ENCODE measurements around the gene C2CD3. TPM values are rescaled to one million over a fixed set of nuclear protein-coding genes. Genes with fewer than 3 reads are reported as not detected.
"Not testable (repeated sequence)": the region's sequence is repeated elsewhere in the genome, so short reads cannot be mapped to it uniquely, and the experiment has no call there.

The C2CD3 gene
- total RNA-seq, 1 donor from 2014 or later: 18.0 TPM

DNA sequence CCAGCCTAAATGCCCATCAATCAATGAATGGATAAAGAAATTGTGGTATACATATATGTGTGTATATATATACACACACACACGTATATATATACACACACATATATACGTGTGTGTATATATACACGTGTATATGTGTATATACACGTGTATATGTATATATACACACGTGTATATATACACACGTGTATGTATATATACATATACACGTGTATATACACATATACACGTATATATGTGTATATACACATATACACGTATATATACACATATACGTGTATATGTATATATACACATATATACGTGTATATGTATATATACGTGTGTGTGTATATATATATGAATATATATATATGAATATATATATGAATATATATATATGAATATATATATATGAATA, 54.1 kb downstream of the C2CD3 start:
- no peak for DNase-seq (ENCODE audit: low spot score)

DNA sequence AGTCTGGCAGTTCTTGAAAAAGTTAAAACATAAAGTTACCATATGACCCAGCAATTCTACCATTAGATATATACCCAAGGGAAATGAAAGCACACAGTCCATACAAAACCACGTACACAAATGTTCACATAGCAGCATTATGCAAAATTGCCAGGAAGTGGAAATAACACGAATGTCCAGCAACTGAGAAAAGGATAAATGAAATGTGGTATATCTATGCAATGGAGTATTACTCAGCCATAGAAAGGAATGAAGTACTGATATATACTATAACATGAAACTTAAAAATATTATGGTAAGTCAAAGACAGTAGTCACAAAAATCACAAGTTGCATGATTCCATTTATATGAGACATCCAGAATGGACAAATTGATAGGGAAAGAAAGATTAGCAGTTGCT, 57.9 kb downstream of the C2CD3 start:
- DNase-seq (ENCODE audit: low spot score): no peak

DNA sequence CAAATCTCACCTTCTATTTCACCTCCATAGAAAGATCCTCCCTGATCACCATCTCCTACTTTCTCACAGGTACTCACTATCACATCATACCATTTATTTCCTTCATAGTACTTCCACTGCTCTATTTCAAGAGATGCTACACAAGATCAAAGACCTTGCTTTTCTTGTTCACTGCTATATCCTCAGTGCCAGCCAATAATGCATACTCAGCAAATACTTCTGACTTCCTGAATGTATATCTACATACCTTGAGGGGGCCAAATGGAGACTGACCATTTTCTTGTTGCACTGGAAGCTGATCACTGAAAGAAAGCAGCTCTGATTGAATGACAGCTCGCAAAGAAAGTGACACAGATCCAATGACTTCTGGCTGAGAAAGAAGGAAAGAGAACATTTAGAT, 64.7 kb downstream of the C2CD3 start:
- DNase-seq (ENCODE audit: low spot score): no peak

DNA sequence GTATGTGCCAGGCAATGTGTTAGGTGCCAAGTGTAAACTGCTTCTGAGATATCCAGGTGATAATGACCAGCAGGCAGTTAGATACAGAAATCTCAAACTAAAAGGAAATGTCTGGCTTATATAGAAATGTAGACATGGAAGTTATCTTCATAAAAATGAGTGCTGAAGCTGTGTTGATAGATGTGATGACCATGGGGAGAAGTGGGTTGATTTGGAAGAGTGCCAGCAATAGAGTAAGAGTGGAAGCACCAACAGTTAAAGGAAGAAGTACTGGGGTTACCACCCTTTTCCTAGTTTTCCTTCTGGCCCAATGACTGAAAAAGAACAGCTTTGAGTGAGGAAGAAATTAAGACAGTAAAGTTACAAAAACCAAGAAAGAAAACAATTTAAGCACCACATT, 68.5 kb downstream of the C2CD3 start:
- DNase-seq (ENCODE audit: low spot score): no peak

DNA sequence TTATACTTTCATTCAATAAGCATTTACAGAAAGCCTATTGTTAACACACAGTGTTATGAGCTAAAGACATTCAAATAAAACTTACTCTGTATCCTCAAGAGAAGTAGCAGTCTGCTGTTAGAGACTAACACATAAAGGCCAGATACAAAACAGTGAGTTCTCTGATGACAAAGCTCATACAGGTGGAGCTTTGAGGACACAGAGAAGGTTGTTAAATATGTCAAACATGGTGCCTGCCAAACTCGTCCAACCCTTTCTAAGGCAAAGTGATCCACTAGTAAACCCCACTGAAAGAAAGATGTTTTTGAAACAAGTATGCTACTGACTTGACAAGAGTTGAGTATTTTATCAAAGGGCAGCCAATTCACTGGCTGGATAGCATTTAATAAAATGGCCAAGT, 70.1 kb downstream of the C2CD3 start:
- DNase-seq (ENCODE audit: low spot score): no peak

DNA sequence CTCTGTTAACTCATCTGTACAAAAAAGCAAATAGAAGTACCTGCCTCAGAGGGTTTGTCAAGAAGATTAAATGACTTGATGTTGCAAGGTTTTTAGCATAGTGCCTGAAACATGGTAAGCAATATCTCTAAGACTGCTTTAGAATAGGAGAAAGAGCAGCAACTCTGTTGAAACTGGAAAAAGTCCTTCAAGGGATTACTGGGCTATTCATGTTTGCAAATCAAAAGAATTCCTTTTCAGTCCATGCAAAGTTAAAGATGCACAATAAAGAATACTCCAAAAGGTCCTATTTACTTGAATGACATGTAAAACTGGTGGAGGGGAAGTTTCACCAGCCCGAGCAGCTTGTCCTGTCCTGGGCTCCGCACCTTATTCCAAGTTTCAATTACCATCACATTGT, 70.6 kb downstream of the C2CD3 start:
- no peak for DNase-seq (ENCODE audit: low spot score)

DNA sequence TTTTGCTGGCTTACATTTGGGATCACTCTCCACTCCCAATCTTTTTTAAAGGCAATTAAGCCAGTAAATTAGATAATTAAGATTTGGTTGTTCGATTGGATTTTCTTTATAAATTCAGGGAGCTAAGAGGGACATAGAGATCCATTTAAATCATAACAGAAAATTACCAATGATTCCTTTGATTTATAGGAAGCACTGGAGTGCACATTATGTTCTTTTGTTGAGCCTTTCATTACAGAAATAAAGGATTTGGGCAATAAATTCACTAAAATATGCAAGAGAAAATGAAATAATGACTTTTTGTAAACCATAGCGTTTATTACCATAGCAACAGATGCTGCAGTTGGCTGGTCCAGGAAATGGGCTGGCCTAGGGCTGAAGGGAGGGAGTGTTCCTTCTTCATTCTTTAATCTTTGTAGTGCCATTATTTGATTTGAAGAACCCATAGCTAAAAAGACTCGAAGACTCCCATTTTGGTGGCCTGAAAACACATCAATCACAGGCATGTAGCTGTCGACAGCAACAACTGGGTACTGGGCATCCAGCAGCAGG, 73.0 kb downstream of the C2CD3 start:
- no peak for DNase-seq (ENCODE audit: low spot score)

DNA sequence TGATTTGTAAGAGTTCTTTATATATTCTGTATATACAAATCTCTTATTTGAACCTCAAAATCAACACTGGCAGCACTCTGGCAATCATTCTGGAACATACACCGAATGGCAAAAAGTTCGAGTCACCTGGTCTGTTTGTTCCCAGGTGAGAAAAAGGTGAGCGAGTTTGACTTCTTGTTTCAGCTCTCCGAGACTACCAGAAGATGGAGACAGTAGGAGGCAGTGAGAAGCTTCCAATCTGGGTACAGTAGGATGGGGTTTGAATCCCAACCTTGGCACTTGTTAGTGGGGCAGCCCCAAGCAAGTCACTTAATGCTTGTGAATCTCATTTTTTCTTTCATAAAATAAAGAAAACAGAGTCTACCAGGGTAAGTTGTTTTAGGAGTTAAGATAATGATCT, 76.4 kb downstream of the C2CD3 start:
- no peak for DNase-seq (ENCODE audit: low spot score)

DNA sequence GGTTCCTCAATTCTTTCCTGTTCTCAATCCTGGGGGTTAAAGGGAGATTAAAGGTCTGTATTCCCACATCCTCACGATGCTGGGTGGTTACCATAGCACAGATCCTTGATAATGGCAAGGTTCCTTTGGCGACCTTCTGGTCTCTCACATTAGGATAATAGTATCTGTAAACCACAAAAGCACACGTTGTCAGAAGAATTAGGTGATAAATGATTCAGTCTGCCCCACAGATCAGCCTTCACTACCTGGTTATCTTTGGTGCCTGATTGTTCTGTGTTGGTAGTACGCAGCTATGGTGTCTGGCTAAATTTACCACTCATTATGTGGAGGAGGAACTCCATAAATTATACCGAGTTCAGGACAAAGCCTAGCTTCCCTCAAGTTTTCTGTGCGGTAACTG, 78.4 kb downstream of the C2CD3 start:
- DNase-seq (ENCODE audit: low spot score): no peak

DNA sequence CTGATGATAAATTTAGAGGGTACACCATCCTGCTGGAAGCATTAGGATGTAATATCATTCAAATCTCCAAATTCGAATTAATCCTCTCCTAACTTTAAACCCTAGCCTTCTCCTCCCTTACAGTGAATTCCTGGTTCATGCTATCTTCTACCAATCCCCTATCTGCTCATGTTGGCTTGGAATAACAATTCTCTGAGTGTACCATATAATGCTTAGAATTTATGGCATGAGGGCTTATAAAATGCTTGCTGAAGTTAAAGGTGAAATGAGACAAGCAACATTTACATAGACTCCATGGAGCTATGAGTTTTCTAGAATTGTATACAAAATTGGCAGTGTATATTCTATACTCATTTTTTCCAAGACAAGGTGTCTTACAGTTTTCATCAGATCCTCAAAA, 79.3 kb downstream of the C2CD3 start:
- no peak for DNase-seq (ENCODE audit: low spot score)

DNA sequence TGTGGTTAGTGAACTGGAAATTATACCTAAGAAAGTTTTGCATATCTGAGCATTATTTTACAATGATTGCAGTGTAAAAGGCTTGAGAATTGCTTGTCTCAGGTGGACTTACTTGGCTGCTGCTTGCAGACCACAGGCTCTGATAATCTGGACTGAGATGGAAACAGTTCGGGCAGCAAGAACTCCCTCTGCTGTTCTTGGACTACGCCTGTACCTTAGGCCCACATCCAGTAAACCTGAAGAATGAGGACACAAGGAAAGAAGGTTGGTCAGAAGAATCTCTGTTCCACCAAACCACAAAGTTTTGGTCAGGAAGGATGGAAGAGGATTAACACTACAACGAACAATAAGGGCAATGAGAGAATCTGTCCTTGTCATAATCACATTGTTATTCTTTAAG, 80.1 kb downstream of the C2CD3 start:
- no peak for DNase-seq (ENCODE audit: low spot score)

DNA sequence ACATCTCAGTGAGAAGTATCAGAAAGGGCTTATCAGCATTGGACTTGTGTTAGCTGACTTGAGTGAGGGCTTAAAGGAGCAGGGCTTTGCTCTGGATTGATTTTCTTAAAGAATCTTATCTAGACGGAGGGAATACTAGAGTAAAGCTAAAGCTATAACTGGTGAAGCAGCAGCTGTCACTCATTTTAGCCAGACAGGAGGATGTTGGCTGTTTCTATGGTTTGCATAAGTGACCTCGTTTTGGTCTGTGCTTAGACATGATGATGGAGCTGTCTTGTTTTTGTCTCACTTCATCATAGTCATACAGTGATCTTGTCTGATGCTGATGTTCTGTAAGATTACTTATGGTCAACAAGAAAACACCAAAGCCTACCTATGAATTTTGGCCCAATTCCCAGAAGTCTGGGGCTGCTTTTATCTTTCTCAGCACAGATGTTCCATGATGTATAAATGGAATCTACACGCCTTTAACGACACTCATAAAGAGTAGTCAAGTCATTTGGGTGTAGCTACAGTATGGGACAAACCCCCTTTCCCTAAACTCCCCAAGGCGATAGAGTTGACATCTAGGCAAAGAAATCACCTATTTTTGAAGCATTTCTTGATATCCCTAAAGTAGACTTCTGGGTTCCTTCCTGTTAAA, 84.4 kb downstream of the C2CD3 start:
- DNase-seq (ENCODE audit: low spot score): no peak

DNA sequence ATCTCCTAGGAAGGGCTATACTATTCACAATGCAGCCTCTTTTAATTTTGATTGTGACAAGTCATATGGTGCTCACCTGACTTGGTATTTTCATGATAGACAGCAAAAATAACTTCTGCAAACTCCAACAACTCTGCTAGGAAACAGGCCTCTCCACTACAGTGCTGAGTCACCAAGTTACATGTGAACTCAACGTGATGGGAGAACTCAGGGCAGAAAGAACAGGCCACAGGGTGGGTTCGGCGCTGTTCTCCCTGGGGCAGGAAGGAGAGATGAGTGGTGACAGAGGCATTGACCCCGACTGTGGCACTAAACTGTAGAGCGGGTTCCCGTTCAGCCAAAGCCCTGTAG, 85.3 kb downstream of the C2CD3 start:
- no peak for DNase-seq (ENCODE audit: low spot score)

DNA sequence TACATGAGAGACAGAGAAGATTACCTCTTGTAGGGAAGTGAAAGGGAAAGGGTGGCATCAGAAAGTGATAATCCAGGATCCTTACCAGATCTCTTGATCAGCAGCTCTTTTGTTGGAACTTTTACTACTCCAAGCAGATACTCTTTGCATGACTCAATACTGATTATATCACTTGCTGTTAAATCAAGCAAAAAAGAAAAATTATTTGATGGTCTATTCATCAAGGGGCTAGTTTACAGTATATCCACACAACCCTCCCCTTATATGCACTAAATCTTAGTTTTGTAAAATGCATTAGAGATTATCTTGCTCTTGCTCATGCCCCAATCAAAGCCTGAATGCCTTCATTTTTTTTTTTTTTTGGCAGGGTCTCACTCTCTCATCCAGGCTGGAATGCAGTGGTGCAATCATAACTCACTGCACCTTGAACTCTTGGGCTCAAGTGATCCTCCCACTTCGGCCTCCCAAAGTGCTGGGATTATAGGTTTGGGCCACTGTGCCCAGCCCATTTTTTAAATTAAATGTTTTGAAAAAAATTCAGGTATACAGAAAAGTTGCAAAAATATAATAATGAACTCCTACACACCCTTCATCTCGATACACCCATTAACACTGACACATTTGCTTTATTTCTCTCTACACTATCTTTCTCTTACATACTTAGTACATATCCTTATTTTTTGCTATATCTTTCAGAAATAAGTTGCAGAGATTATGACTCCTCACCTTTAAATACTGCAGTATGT, 85.8 kb downstream of the C2CD3 start:
- DNase-seq (ENCODE audit: low spot score): no peak

DNA sequence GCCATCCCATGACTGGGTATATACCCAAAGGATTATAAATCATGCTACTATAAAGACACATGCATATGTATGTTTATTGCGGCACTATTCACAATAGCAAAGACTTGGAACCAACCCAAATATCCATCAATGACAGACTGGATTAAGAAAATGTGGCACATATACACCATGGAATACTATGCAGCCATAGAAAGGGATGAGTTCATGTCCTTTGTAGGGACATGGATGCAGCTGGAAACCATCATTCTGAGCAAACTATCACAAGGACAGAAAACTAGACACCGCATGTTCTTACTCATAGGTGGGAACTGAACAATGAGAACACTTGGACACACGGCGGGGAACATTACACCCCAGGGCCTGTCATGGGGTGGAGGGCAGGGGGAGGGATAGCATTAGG, 86.9 kb downstream of the C2CD3 start:
- not testable (repeated sequence) for DNase-seq (ENCODE audit: low spot score)

DNA sequence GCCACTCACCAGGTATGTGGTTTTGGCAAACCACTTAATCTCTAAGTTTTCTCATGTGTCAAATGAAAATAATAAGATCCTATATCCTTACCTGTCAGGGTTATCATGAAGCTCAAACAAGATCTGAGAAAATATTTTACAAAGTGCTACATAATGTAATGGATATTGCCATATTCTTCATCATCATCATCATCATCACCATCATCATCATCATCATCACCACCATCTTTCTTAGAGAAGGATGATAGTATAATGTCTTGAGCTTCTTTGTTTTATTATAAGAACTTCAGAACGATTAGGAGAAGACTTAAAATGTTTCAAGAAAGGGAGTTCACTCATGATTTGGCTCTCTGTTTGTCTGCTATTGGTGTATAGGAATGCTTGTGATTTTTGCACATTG, 89.4 kb downstream of the C2CD3 start:
- DNase-seq (ENCODE audit: low spot score): no peak

DNA sequence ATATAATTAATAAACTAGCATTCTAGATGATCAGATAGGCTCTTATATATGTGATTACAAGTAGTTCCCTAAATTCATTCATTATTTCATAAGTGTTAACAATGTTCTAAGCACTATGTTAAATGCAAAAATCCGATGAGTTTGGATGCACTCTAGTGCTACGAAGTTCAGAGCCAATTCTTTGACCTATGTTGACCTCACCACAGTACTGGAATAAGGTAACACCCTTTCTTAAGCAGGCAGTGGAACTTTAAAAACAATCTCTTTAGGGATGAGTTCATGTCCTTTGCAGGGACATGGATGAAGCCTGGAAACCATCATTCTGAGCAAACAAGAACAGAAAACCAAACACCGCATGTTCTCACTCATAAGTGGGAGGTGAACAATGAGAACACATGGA, 93.6 kb downstream of the C2CD3 start:
- no peak for DNase-seq (ENCODE audit: low spot score)

DNA sequence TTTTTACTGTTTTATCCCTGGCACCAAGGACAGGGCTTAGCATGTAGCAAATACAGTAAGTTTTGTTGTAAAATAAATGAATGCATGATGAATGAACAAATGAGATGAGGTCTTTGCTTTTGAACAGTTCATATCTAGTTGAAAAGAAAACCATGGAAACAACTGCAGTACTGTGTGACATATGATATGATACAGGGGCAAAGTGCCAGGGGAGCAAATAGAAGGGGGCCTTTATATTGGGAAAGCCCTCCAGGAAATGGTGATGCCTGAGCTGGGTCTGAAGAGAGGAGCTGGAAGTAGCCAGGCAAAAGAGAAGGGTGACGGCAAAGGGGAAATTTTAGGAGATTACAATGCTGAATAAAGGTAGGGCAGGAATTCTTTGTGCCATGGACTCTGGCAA, 98.1 kb downstream of the C2CD3 start:
- no peak for DNase-seq (ENCODE audit: low spot score)

DNA sequence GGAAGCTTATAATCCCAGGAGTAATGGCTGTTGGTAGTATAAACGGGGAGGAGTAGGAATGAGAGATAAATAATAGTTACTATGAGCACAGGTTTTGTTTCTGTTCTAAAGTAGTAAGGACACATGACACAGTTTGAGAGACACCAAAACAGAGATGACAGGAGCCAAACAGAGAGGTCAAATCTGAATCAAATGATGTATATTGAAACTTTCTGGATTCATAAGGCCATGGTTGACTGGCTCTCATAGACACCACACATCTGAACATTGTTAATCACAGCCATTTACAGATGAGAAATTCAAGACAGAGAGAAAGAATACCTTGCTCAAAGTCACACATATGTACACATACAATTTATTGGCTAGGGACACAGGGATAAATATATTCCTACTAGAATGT, 98.5 kb downstream of the C2CD3 start:
- DNase-seq (ENCODE audit: low spot score): no peak

DNA sequence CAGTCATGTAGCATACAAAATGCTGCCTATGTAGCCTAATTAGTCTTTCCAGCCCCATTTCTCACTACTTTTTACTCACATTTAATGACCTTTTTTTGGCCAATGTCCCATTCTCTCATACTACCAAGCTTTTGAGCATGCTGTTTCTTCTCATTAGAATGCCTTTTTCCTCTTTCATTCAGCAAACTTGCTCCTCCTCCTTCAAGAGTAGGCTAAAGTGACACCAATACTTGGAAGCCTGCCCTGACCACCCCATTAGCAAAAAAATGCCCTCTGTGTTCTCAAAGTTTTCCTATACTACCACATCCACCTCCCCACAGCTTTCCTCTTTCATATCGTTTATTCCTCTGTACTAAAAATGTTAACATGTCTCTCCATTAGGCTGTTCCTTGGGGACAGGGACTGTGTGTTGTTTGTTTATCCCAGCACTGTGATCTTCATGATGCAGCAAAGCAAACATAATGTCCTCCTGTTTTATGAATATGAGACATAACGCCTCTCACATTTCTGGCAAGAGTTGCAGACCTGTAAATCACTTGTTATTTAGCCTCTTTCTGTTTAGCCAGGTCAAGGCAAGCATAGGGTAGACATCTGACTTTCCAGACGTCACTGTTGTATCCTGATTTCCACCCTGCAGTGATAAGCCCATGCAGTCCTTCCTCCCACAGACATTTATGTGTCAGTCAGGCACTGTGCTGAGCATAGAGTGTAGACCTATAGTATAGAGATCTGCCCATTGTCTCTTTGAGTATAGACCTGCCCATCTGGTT, 99.9 kb downstream of the C2CD3 start:
- no peak for DNase-seq (ENCODE audit: low spot score)

DNA sequence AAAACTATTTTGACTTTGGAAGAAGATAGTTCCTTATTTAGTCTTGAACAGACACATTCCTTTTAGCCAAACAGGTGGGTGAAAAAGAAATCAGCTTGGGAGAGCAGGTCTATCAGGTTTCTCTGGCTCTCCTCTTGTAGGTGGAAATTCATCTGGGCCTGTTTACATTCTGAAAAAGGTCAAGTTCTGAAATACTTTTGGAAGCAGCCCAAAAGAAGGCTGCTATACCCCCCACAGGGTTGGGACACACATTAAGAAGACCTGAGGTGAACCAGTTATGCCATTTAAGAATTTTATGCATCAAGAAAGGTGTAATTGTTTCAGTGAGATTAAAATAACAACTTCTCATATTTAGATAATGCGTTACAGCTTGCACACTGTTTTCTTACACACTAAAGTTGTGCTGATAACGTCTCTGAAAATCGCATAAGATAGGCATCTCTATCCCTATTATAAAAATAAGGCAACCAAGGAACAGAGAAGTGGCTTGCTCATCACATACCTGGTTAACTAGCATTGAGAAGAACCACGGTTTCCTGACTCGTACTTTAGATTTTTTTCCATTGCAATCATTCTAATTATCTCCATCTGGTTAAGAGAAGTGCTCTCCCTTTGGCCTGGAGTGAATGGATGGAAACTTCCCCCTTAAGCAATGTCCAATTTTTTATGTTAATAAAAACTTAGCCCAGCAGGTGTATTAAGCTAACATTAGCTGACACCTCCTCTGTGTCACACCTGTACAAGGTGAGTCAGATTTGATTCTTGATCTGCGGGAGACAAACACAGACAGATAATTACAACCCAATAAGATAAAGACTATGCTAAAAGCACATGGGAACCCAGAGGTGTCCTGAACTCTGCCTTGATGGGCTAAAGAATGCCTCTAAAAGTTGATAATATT, 101.4 kb downstream of the C2CD3 start:
- DNase-seq (ENCODE audit: low spot score): no peak

Measured in mesenteric fat pad (tissue), 1 donor.